ENCODE results near the gene CYP4A11. TPM values are rescaled to one million over a fixed set of nuclear protein-coding genes. Genes with fewer than 3 reads are reported as not detected.
A peak's percentile ranks its signal among the peaks of the same experiment; 100 is the strongest.
"Not testable (repeated sequence)": the region's sequence is repeated elsewhere in the genome, so short reads cannot be mapped to it uniquely, and the experiment has no call there.

Gene CYP4A11
- total RNA-seq, 1 donor from 2014 or later = not detected

DNA sequence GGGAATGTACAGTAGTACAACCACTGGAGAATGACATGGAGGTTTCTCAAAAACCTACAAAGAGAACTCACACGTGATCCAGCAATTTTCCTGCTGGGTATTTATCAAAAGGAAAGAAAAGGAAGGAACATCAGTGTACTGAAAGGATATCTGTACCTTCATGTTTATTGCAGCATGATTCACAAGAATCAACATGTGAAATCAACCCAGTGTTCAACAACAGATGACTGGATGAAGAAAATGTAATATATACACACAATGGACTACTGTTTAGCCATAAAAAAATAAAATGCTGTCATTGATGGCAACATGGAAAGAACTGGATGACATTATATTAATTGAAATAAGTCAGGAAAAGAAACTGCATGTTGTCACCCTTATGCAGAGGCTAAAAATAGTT lies 19.0 kb upstream of the CYP4A11 start:
- DNase-seq (ENCODE audit: low read depth) = no peak
- TF ChIP-seq, protein P1, sequence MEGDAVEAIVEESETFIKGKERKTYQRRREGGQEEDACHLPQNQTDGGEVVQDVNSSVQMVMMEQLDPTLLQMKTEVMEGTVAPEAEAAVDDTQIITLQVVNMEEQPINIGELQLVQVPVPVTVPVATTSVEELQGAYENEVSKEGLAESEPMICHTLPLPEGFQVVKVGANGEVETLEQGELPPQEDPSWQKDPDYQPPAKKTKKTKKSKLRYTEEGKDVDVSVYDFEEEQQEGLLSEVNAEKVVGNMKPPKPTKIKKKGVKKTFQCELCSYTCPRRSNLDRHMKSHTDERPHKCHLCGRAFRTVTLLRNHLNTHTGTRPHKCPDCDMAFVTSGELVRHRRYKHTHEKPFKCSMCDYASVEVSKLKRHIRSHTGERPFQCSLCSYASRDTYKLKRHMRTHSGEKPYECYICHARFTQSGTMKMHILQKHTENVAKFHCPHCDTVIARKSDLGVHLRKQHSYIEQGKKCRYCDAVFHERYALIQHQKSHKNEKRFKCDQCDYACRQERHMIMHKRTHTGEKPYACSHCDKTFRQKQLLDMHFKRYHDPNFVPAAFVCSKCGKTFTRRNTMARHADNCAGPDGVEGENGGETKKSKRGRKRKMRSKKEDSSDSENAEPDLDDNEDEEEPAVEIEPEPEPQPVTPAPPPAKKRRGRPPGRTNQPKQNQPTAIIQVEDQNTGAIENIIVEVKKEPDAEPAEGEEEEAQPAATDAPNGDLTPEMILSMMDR (conservative IDR thresholded peaks at IDR 0.05; ENCODE audit: low read depth, low read length) = no peak
- no peak overlapping the region for H3K4me3 ChIP-seq (ENCODE audit: low read depth, low read length)

GRCh38 chr1:46955116-46955515 lies 13.8 kb upstream of the CYP4A11 start:
- DNase-seq (ENCODE audit: low read depth); H3K4me3 ChIP-seq (ENCODE audit: low read depth, low read length): not testable (repeated sequence)

- DNase-seq (ENCODE audit: low read depth) = not testable (repeated sequence)
Observed at GRCh38 chr1:46953847-46954246, 12.6 kb upstream of the CYP4A11 start.

GRCh38 chr1:46949417-46949666 lies 8.1 kb upstream of the CYP4A11 start:
- not testable (repeated sequence) for H3K4me3 ChIP-seq (ENCODE audit: low read depth, low read length); DNase-seq (ENCODE audit: low read depth)

More at GRCh38 chr1:46953847-46954246, 12.6 kb upstream of the CYP4A11 start:
- not testable (repeated sequence) for H3K4me3 ChIP-seq (ENCODE audit: low read depth, low read length)

GRCh38 chr1:46948629-46949416 lies 7.5 kb upstream of the CYP4A11 start:
- no peak overlapping the region for H3K4me3 ChIP-seq (ENCODE audit: low read depth, low read length)
- TF ChIP-seq, protein P1 (conservative IDR thresholded peaks at IDR 0.05; ENCODE audit: low read depth, low read length) = no peak
- peak; percentile 33 for DNase-seq (ENCODE audit: low read depth)

- not testable (repeated sequence) for DNase-seq (ENCODE audit: low read depth); H3K4me3 ChIP-seq (ENCODE audit: low read depth, low read length)
Observed at GRCh38 chr1:46947706-46948105, 6.4 kb upstream of the CYP4A11 start.

DNA sequence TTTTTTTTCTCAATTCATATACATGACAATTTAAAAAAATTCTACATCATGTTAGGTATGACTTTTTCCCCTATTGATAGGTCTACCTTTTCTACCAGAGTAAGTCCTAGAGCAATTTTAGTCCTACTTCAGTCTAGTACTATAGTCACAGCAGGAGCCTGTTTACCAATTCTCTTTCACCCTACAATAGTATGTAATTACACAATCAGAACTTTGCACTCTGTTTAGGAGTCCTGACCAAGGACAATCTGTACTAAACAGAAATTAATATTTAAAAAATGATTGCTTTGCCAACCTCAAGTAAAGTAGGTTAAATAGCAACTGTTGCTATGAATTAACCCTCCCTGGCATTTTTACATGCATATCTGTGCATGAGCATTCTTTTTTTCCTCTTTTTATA lies 810 bp upstream of the CYP4A11 start:
- H3K4me3 ChIP-seq (ENCODE audit: low read depth, low read length) = no peak overlapping the region
- TF ChIP-seq, protein P1 (conservative IDR thresholded peaks at IDR 0.05; ENCODE audit: low read depth, low read length) = no peak
- DNase-seq (ENCODE audit: low read depth) = no peak

DNA sequence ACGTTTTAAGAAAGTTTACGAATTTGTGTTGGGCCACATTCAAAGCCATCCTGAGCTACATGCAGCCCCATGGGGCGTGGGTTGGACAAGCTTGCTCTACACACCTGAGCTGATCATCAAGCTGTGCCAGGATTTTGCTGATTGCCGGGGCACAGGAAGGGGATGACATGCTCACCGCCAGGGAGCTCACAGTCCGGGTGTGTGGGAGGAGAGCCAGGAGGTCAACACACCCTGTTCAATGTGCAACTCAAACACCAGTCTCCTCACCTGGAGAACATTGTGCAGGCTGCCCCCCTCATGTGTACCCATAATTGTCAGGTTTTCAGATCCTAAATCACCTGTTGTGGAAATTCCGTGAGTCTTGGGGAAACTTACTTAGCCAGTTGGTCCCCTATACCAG lies 969 bp downstream of the CYP4A11 start:
- no peak overlapping the region for H3K4me3 ChIP-seq (ENCODE audit: low read depth, low read length)
- DNase-seq (ENCODE audit: low read depth) = no peak
- TF ChIP-seq, protein P1 (conservative IDR thresholded peaks at IDR 0.05; ENCODE audit: low read depth, low read length) = no peak

GRCh38 chr1:46937270-46937669 lies 4.0 kb downstream of the CYP4A11 start:
- TF ChIP-seq, protein P1 (conservative IDR thresholded peaks at IDR 0.05; ENCODE audit: low read depth, low read length) = no peak
- DNase-seq (ENCODE audit: low read depth) = no peak
- no peak overlapping the region for H3K4me3 ChIP-seq (ENCODE audit: low read depth, low read length)

Measured in epithelial cell of proximal tubule (primary cell).